D341Med (cell line): ENCODE measurements around the gene MPC1.
"Not testable (repeated sequence)": the region's sequence is repeated elsewhere in the genome, so short reads cannot be mapped to it uniquely, and the experiment has no call there.

ENCODE experiments used
- DNase-seq: peaks from one replicate; pipeline ENCODE4 v3.0.0; 2012; ENCODE audit warnings: low spot score

MPC1 gene

GRCh38 chr6:166381381-166381732 is 1.4 kb downstream of the MPC1 start:
- DNase-seq = no peak

- no peak for DNase-seq
Observed at GRCh38 chr6:166379800-166380199, 2.9 kb downstream of the MPC1 start.

- no peak for DNase-seq
Observed at GRCh38 chr6:166379103-166379586, 3.6 kb downstream of the MPC1 start.

- DNase-seq = no peak
Observed at GRCh38 chr6:166377721-166378120, 5.0 kb downstream of the MPC1 start.

GRCh38 chr6:166375013-166375412 is 7.7 kb downstream of the MPC1 start:
- DNase-seq = no peak

- DNase-seq = no peak
Observed at GRCh38 chr6:166370489-166370888, 12.3 kb downstream of the MPC1 start.

- no peak for DNase-seq
Observed at GRCh38 chr6:166369782-166370181, 13.0 kb downstream of the MPC1 start.

GRCh38 chr6:166366921-166367320 is 15.8 kb downstream of the MPC1 start:
- no peak for DNase-seq

GRCh38 chr6:166365806-166366205 is 16.9 kb downstream of the MPC1 start:
- no peak for DNase-seq

- no peak for DNase-seq
Observed at GRCh38 chr6:166365221-166365620, 17.5 kb downstream of the MPC1 start.

GRCh38 chr6:166364456-166364855 is 18.3 kb downstream of the MPC1 start:
- no peak for DNase-seq

- not testable (repeated sequence) for DNase-seq
Observed at GRCh38 chr6:166362427-166362826, 20.3 kb downstream of the MPC1 start.

GRCh38 chr6:166361077-166361429 is 21.7 kb downstream of the MPC1 start:
- DNase-seq = no peak

GRCh38 chr6:166360243-166361076 is 22.3 kb downstream of the MPC1 start:
- DNase-seq = no peak

- no peak for DNase-seq
Observed at GRCh38 chr6:166355552-166355951, 27.2 kb downstream of the MPC1 start.

- no peak for DNase-seq
Observed at GRCh38 chr6:166354965-166355364, 27.8 kb downstream of the MPC1 start.

GRCh38 chr6:166354143-166354542 is 28.6 kb downstream of the MPC1 start:
- DNase-seq = no peak

- no peak for DNase-seq
Observed at GRCh38 chr6:166353507-166353906, 29.2 kb downstream of the MPC1 start.

GRCh38 chr6:166352923-166353322 is 29.8 kb downstream of the MPC1 start:
- no peak for DNase-seq

GRCh38 chr6:166351715-166352285 is 30.9 kb downstream of the MPC1 start:
- peak; percentile 46 for DNase-seq

- no peak for DNase-seq
Observed at GRCh38 chr6:166348305-166348949, 34.3 kb downstream of the MPC1 start.

GRCh38 chr6:166346965-166347364 is 35.8 kb downstream of the MPC1 start:
- DNase-seq = no peak

GRCh38 chr6:166346449-166346848 is 36.3 kb downstream of the MPC1 start:
- DNase-seq = no peak
